Skeletal muscle tissue (tissue), 4 donors: Measurements from ENCODE around the gene RAD52. TPM values are rescaled to one million over a fixed set of nuclear protein-coding genes. Genes with fewer than 3 reads are reported as not detected.

Experiments used
- H3K27ac ChIP-seq: one replicate; pipeline ENCODE4 v1.7.0; 2013; ENCODE audit warnings: mild to moderate bottlenecking, low read depth, low read length, inconsistent platforms
- H3K27me3 ChIP-seq, 3 donors: one replicate each; pipeline ENCODE4 v1.7.0; 2013; ENCODE audit warnings: low read length in 3 of 3; ENCODE audit not compliant: control insufficient read depth in 3 of 3, insufficient read depth in 3 of 3
- H3K36me3 ChIP-seq, 3 donors: one replicate each; pipeline ENCODE4 v1.7.0; 2013; ENCODE audit warnings: low read length in 3 of 3; ENCODE audit not compliant: control insufficient read depth in 3 of 3, insufficient read depth in 3 of 3
- H3K4me1 ChIP-seq, 3 donors: one replicate each; pipeline ENCODE4 v1.7.0; 2013; ENCODE audit warnings: low read length in 3 of 3, mild to moderate bottlenecking in 3 of 3; ENCODE audit not compliant: control insufficient read depth in 3 of 3, insufficient read depth in 3 of 3
- H3K4me3 ChIP-seq, 3 donors: one replicate each; pipeline ENCODE4 v1.7.0; 2013; ENCODE audit warnings: low read length in 3 of 3
- H3K9ac ChIP-seq, 3 donors: one replicate each; pipeline ENCODE4 v1.7.0; 2013; ENCODE audit warnings: low read length in 3 of 3, mild to moderate bottlenecking in 3 of 3, moderate library complexity in 2 of 3, low read depth in 1 of 3
- H3K9me3 ChIP-seq, 3 donors: one replicate each; pipeline ENCODE4 v1.7.0; 2013; ENCODE audit warnings: low read length in 3 of 3; ENCODE audit not compliant: control insufficient read depth in 3 of 3
- total RNA-seq: library from RNA; depleted of rRNA; stranded (reverse); fragments of >200 nt; gene quantifications from one replicate; pipeline ENCODE4 v1.2.3, GENCODE V29; 2014
- donor health status: Osteomylitis.

The RAD52 gene
- total RNA-seq, 1 donor from 2014 or later: 13.0 TPM

DNA sequence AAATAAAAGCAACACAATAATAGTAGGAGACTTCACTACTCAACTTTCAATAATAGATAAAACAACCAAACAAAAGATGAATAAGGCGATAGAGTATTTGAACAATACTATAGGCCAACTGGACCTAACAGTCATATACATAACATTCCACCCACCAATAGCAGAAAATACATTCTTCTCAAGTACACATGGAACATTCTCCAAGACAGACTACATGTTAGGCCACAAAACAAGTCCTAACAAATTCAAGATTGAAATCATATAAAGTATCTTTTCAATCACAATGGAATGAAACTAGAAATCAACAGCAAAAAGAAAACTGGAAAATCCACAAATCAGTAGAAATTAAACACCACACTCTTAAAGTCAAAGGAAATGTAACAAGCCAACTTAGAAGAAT, 28.8 kb downstream of the RAD52 start:
- H3K27me3 ChIP-seq: no peaks in the 10 kb centered on the region
- H3K4me3 ChIP-seq: no peak overlapping the region
- no peaks in the 10 kb centered on the region for H3K4me1 ChIP-seq

GRCh38 chr12:916712-917445, 32.6 kb downstream of the RAD52 start:
- no peak overlapping the region for H3K4me3 ChIP-seq
- no peak overlapping the region for H3K27ac ChIP-seq
- H3K9me3 ChIP-seq: no peaks in the 10 kb centered on the region
- H3K4me1 ChIP-seq: peaks cover 0 to 4% (median 0%) of the 10 kb centered on the region in 3 donors
- H3K9ac ChIP-seq: no peak overlapping the region
- H3K27me3 ChIP-seq: no peaks in the 10 kb centered on the region
- peaks cover 47 to 62% (median 50%) of the 10 kb centered on the region in 3 donors for H3K36me3 ChIP-seq

More for the DNA sequence above, 28.8 kb downstream of the RAD52 start:
- Histone ChIP-seq H3K27ac (no peak overlapping the region), H3K9me3 (no peaks in the 10 kb centered on the region), H3K9ac (no peak overlapping the region), H3K36me3 (peaks cover 32 to 40% (median 32%) of the 10 kb centered on the region in 3 donors)

DNA sequence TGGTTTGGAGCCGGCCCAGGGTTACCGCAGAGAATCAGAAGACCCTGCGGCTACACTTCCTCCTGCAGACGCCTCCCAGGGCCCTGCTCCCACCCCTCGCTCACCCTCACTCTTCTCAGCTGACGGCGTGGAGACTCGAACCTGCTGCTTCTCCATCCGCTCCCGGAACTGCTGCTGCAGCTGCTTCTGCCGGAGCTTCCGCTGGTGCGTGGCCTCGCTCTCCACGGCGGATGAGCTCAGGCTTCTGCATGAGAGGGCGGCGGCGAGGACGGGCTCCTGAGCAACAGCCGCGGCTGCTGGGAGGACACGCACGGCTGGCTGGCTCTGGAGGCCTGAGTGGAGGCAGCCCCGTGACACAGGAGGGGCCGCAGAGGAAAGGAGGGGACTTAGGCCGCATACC, 33.3 kb downstream of the RAD52 start:
- Histone ChIP-seq H3K4me3 (no peak overlapping the region), H3K9me3 (no peaks in the 10 kb centered on the region), H3K4me1 (peaks cover 0 to 4% (median 0%) of the 10 kb centered on the region in 3 donors), H3K27ac (no peak overlapping the region), H3K36me3 (peaks cover 47 to 60% (median 48%) of the 10 kb centered on the region in 3 donors), H3K9ac (no peak overlapping the region), H3K27me3 (no peaks in the 10 kb centered on the region)

DNA sequence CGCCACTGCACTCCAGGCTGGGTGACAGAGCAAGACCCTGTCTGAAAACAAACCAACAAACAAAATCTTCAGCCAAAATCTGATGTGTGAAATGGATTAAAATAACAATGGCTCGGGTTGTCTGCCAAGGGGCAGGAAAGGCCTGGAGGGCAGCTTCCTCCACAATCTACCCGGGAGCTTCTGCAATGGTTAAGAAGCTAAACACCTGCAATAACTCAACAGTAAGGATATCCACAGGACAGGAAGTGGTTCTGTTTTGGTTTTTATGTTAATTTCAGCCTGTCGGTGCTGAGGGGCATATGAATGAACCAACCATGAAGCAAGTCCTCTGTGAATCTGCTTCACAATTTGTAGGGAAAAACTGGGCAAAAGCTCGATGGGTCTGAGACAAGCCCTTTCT, 34.4 kb downstream of the RAD52 start:
- Histone ChIP-seq H3K9ac (no peak overlapping the region), H3K36me3 (peaks cover 47 to 66% (median 57%) of the 10 kb centered on the region in 3 donors), H3K27ac (no peak overlapping the region), H3K9me3 (no peaks in the 10 kb centered on the region), H3K27me3 (no peaks in the 10 kb centered on the region), H3K4me1 (peaks cover 0 to 4% (median 0%) of the 10 kb centered on the region in 3 donors), H3K4me3 (no peak overlapping the region)

- H3K4me1 ChIP-seq: peaks cover 0 to 4% (median 0%) of the 10 kb centered on the region in 3 donors
- H3K27ac ChIP-seq: no peak overlapping the region
- H3K36me3 ChIP-seq: peaks cover 47 to 72% (median 64%) of the 10 kb centered on the region in 3 donors
Observed at GRCh38 chr12:913919-914698, 35.4 kb downstream of the RAD52 start.

DNA sequence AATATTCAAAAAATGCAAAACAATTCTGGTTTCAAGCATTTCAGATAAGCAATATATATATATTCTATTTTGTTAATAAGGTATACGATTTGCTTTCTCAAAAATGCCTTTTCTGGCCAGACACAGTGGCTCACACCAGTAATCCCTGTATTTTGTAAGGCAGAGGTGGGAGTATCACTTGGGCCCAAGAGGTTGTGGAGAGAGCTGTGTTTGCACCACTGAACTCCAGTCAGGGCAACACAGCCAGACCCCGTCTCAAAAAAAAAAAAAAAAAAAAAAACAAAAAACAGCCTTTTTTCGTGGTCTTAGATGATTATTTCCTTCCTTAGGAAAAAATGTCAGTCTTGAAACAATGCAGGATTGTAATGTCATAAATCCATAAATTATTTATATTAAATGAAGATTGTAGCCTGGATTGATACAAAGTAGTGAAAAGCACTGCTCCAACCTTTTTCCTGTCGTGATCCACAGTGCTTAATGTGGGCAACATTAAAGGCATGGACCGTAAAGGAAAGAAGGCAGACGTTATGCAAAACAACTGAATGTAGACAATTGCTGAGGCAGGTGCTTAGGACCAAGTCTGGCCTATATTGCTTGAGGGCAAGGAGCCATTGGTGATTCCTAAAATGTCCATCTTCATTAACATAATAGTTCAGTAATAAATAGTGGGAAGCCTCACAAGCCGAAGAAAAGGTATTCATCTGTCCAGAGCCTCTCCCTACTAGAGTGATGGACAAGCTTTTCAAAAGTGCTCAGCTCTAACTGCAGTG, 36.8 kb downstream of the RAD52 start:
- Histone ChIP-seq H3K4me3 (no peak overlapping the region), H3K27me3 (no peaks in the 10 kb centered on the region), H3K9me3 (no peaks in the 10 kb centered on the region), H3K36me3 (peaks cover 54 to 78% (median 69%) of the 10 kb centered on the region in 3 donors), H3K9ac (no peak overlapping the region), H3K27ac (no peak overlapping the region), H3K4me1 (peaks cover 0 to 4% (median 0%) of the 10 kb centered on the region in 3 donors)

More at GRCh38 chr12:913919-914698, 35.4 kb downstream of the RAD52 start:
- H3K4me3 ChIP-seq: no peak overlapping the region
- no peaks in the 10 kb centered on the region for H3K9me3 ChIP-seq
- no peak overlapping the region for H3K9ac ChIP-seq
- H3K27me3 ChIP-seq: no peaks in the 10 kb centered on the region

DNA sequence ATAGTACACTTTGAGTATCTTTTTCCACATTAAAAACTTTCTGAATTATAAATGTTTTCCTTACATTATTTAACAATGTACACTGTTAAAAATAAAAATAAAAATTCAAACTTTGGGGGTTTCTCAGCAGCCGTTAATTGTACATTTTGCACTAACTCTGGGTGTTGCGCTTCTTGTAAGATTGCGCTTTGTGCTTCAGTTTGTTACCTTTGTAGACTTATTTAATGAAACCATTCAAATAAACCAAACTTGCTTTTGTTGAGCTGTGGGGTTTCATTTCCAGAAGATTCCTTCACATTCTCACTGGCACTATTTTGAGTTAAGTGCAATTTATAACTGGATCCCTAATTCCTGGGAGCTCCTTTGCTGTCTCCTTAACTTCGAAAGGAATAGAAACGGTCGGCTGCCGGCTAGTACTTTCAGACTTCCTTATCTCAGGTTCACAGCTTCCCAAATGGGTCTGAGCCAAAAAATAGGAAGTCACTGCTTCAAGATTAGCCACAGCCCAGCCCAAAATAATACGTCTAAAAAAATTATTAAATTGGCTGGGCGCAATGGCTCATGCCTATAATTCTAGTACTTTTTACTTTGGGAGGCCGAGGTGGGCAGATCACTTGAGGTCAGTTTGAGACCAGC, 38.2 kb downstream of the RAD52 start:
- H3K9me3 ChIP-seq: no peaks in the 10 kb centered on the region
- no peak overlapping the region for H3K4me3 ChIP-seq
- no peak overlapping the region for H3K27ac ChIP-seq
- no peak overlapping the region for H3K9ac ChIP-seq
- H3K36me3 ChIP-seq: peaks cover 46 to 76% (median 66%) of the 10 kb centered on the region in 3 donors
- no peaks in the 10 kb centered on the region for H3K27me3 ChIP-seq
- peaks cover 0 to 4% (median 0%) of the 10 kb centered on the region in 3 donors for H3K4me1 ChIP-seq

- Histone ChIP-seq H3K4me1 (peaks cover 0 to 4% (median 0%) of the 10 kb centered on the region in 3 donors), H3K9me3 (no peaks in the 10 kb centered on the region), H3K4me3 (no peak overlapping the region), H3K36me3 (peaks cover 50 to 81% (median 68%) of the 10 kb centered on the region in 3 donors), H3K9ac (no peak overlapping the region), H3K27me3 (no peaks in the 10 kb centered on the region), H3K27ac (no peak overlapping the region)
Observed at GRCh38 chr12:910416-910815, 39.1 kb downstream of the RAD52 start.

- no peak overlapping the region for H3K9ac ChIP-seq
- H3K9me3 ChIP-seq: no peaks in the 10 kb centered on the region
- H3K4me3 ChIP-seq: no peak overlapping the region
- no peak overlapping the region for H3K27ac ChIP-seq
- H3K4me1 ChIP-seq: peaks cover 0 to 4% (median 0%) of the 10 kb centered on the region in 3 donors
- peaks cover 49 to 81% (median 66%) of the 10 kb centered on the region in 3 donors for H3K36me3 ChIP-seq
- no peaks in the 10 kb centered on the region for H3K27me3 ChIP-seq
Observed at GRCh38 chr12:909861-910260, 39.6 kb downstream of the RAD52 start.
